Lower leg skin (tissue), 3 donors: Measurements from ENCODE around the gene F2R.

ENCODE experiments used
- POLR2A ChIP-seq, 2 donors: fragments of 450-650 bp; IDR thresholded peaks; one replicate each; pipeline ENCODE4 v1.6.1; 2016 to 2017; ENCODE audit warnings: antibody characterized with exemption in 2 of 2, mild to moderate bottlenecking in 1 of 2, moderate library complexity in 1 of 2
- TF ChIP-seq, protein P1 (sequence below), 3 donors: fragments of 450-650 bp; IDR thresholded peaks; one replicate each; pipeline ENCODE4 v1.5.1; 2016; ENCODE audit warnings: antibody characterized with exemption in 3 of 3, mild to moderate bottlenecking in 3 of 3, moderate library complexity in 2 of 3

DNA sequence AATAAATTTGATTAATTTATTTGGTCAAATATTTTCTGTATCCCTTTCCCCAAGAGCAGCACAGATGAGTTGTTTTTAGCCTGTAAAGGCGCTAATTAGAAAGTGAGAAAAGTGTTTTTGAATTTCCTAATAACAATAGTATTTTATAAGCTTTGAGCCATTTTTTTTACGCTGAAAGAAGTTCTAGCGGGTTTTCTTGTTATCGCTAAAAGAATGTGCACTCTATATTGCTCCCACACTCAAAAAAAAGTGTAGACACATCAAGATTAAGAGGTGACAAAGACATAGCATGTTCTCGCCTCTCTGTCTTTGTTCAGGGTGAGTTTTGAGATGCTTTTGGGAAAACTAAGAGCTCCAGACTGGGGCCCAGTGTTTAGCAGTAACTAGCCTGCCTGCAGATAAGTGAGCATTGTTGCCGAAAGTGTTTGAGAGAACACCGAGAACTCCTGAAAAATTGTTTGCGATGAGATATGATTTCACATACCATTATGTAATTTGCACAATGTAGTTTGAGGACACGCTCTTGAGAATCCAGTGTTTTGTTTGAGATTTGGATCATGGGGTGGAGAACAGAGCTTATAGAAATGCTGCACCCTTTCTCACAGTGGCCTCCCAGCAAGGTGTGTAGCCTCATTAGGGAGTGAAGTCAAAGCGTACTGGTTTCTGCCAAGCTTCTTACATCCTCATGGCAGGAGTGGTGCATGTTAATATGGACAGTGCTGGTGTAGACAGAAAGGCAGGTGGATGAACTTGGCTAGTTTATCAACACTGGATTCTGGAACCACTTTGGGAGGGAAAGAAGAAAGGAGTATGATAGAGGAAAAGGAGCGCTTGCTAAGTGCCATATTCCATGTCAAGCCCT lies 1.5 kb downstream of the F2R start:
- TF ChIP-seq, protein P1, sequence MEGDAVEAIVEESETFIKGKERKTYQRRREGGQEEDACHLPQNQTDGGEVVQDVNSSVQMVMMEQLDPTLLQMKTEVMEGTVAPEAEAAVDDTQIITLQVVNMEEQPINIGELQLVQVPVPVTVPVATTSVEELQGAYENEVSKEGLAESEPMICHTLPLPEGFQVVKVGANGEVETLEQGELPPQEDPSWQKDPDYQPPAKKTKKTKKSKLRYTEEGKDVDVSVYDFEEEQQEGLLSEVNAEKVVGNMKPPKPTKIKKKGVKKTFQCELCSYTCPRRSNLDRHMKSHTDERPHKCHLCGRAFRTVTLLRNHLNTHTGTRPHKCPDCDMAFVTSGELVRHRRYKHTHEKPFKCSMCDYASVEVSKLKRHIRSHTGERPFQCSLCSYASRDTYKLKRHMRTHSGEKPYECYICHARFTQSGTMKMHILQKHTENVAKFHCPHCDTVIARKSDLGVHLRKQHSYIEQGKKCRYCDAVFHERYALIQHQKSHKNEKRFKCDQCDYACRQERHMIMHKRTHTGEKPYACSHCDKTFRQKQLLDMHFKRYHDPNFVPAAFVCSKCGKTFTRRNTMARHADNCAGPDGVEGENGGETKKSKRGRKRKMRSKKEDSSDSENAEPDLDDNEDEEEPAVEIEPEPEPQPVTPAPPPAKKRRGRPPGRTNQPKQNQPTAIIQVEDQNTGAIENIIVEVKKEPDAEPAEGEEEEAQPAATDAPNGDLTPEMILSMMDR (IDR thresholded peaks at IDR 0.05) = no peak
- TF ChIP-seq POLR2A (IDR thresholded peaks at IDR 0.05) = no peak
